ENCODE data around the gene CEP164.

Gene CEP164

GRCh38 chr11:117421041-117421440 lies 93.4 kb downstream of the CEP164 start:
- DNase-seq (ENCODE audit: low spot score): no peak

- DNase-seq (ENCODE audit: low spot score): no peak
Observed at GRCh38 chr11:117421476-117421875, 93.8 kb downstream of the CEP164 start.

GRCh38 chr11:117423046-117423575 lies 95.5 kb downstream of the CEP164 start:
- DNase-seq (ENCODE audit: low spot score): no peak

GRCh38 chr11:117424781-117425180 lies 97.1 kb downstream of the CEP164 start:
- DNase-seq (ENCODE audit: low spot score): no peak

- no peak for DNase-seq (ENCODE audit: low spot score)
Observed at GRCh38 chr11:117425679-117426296, 98.1 kb downstream of the CEP164 start.

- DNase-seq (ENCODE audit: low spot score): peak; percentile 69
Observed at GRCh38 chr11:117426297-117426685, 98.6 kb downstream of the CEP164 start.

GRCh38 chr11:117426941-117427340 lies 99.3 kb downstream of the CEP164 start:
- DNase-seq (ENCODE audit: low spot score): no peak

GRCh38 chr11:117427356-117427874 lies 99.8 kb downstream of the CEP164 start:
- no peak for DNase-seq (ENCODE audit: low spot score)

- no peak for DNase-seq (ENCODE audit: low spot score)
Observed at GRCh38 chr11:117428186-117428855, 100.7 kb downstream of the CEP164 start.

GRCh38 chr11:117428856-117429229 lies 101.2 kb downstream of the CEP164 start:
- DNase-seq (ENCODE audit: low spot score): no peak

- DNase-seq (ENCODE audit: low spot score): no peak
Observed at GRCh38 chr11:117430293-117430955, 102.8 kb downstream of the CEP164 start.

GRCh38 chr11:117431436-117431835 lies 103.8 kb downstream of the CEP164 start:
- DNase-seq (ENCODE audit: low spot score): no peak

- no peak for DNase-seq (ENCODE audit: low spot score)
Observed at GRCh38 chr11:117433717-117434116, 106.1 kb downstream of the CEP164 start.

- no peak for DNase-seq (ENCODE audit: low spot score)
Observed at GRCh38 chr11:117434481-117434880, 106.8 kb downstream of the CEP164 start.

GRCh38 chr11:117435326-117435725 lies 107.7 kb downstream of the CEP164 start:
- no peak for DNase-seq (ENCODE audit: low spot score)

GRCh38 chr11:117437041-117437790 lies 109.6 kb downstream of the CEP164 start:
- DNase-seq (ENCODE audit: low spot score): no peak

GRCh38 chr11:117437791-117438130 lies 110.1 kb downstream of the CEP164 start:
- no peak for DNase-seq (ENCODE audit: low spot score)

GRCh38 chr11:117438371-117439000 lies 110.8 kb downstream of the CEP164 start:
- no peak for DNase-seq (ENCODE audit: low spot score)

GRCh38 chr11:117439256-117439655 lies 111.6 kb downstream of the CEP164 start:
- DNase-seq (ENCODE audit: low spot score): no peak

GRCh38 chr11:117440258-117440657 lies 112.6 kb downstream of the CEP164 start:
- no peak for DNase-seq (ENCODE audit: low spot score)

GRCh38 chr11:117441146-117441975 lies 113.7 kb downstream of the CEP164 start:
- DNase-seq (ENCODE audit: low spot score): no peak

Data from activated CD4-positive, alpha-beta T cell treated with anti-CD3 and anti-CD28 coated beads, Interleukin-2, Interleukin-4, amounts not matched to agents 100 ng/mL and 50 ng/mL, durations not matched to agents 16 hours and 8 hours (primary cell).